Hindlimb muscle (tissue), 1 donor: ENCODE measurements around the gene SPR. TPM values are rescaled to one million over a fixed set of nuclear protein-coding genes. Genes with fewer than 3 reads are reported as not detected.
"Not testable (repeated sequence)": the region's sequence is repeated elsewhere in the genome, so short reads cannot be mapped to it uniquely, and the experiment has no call there.

ENCODE experiments used
- DNase-seq: peaks from one replicate; pipeline ENCODE4 v3.0.0-alpha.2; 2013
- polyA plus RNA-seq: library from polyadenylated mRNA; unstranded; fragments of 120-200 nt; gene quantifications from one replicate; pipeline ENCODE4 v1.2.1, GENCODE V29; 2013; ENCODE audit not compliant: insufficient read length

Gene SPR
- polyA plus RNA-seq, 1 donor: 4.4 TPM

GRCh38 chr2:72889991-72890390 lies 2.8 kb downstream of the SPR start:
- DNase-seq: no peak

- no peak for DNase-seq
Measured at GRCh38 chr2:72891091-72891818, 4.0 kb downstream of the SPR start.

- peak; percentile 72 for DNase-seq
Measured at GRCh38 chr2:72892506-72893173, 5.4 kb downstream of the SPR start.

GRCh38 chr2:72893594-72894319 lies 6.5 kb downstream of the SPR start:
- peak; percentile 57 for DNase-seq

- DNase-seq: no peak
Measured at GRCh38 chr2:72894514-72894913, 7.3 kb downstream of the SPR start.

GRCh38 chr2:72895154-72895553 lies 7.9 kb downstream of the SPR start:
- no peak for DNase-seq

- DNase-seq: peak; percentile 47
Measured at GRCh38 chr2:72895759-72896281, 8.6 kb downstream of the SPR start.

GRCh38 chr2:72896446-72896845 lies 9.2 kb downstream of the SPR start:
- DNase-seq: no peak

GRCh38 chr2:72897785-72898584 lies 10.8 kb downstream of the SPR start:
- DNase-seq: no peak

GRCh38 chr2:72898585-72898906 lies 11.3 kb downstream of the SPR start:
- no peak for DNase-seq

- no peak for DNase-seq
Measured at GRCh38 chr2:72900191-72900825, 13.1 kb downstream of the SPR start.

- no peak for DNase-seq
Measured at GRCh38 chr2:72901426-72901825, 14.2 kb downstream of the SPR start.

GRCh38 chr2:72907369-72907768 lies 20.2 kb downstream of the SPR start:
- not testable (repeated sequence) for DNase-seq

GRCh38 chr2:72908741-72909140 lies 21.5 kb downstream of the SPR start:
- DNase-seq: no peak

- DNase-seq: no peak
Measured at GRCh38 chr2:72911256-72911655, 24.0 kb downstream of the SPR start.

GRCh38 chr2:72913486-72914205 lies 26.4 kb downstream of the SPR start:
- no peak for DNase-seq

GRCh38 chr2:72914206-72914559 lies 27.0 kb downstream of the SPR start:
- DNase-seq: no peak

- DNase-seq: no peak
Measured at GRCh38 chr2:72914589-72915319, 27.5 kb downstream of the SPR start.

- DNase-seq: no peak
Measured at GRCh38 chr2:72915320-72915906, 28.2 kb downstream of the SPR start.
